ENCODE measurements around the gene GPR55. TPM values are rescaled to one million over a fixed set of nuclear protein-coding genes. Genes with fewer than 3 reads are reported as not detected.

Gene GPR55
- total RNA-seq, 1 experiment from 2014 or later = not detected

DNA sequence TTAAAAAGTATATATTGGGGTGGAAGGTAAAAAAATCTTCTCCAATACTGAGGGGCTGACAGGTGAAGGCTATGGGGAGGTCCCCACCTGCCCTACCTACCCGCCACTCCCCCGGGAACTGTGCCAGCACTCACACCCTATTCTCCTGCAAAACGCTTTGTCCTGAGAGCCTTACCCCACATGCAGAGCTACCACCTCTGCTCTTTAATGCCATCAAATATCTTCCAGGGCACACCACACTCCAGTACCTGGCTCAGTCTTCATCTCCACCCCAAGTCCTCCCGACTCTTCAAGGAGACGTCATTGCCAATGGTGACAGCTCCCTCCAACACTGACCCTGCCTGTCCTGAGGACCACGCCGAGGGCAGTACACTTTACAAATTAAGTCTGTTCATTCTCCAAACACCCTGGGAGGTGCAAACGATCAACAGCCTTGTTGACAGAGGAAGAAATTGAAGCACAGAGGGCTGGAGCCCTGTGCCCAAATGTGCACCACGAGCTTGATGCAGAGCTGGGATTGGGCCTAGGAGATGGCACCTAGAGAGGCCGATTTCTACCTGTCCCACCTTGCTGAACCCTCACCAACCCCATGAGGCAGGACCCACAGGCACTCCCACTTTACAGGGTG lies 6.0 kb upstream of the GPR55 start:
- intact Hi-C loops (cut with micrococcal nuclease; ENCODE audit: unreplicated experiment) = no loop called here
- H3K4me2 ChIP-seq = no peak overlapping the region
- BruUV-seq (replicated peaks) = no TSS peak
- H3K9me2 ChIP-seq (ENCODE audit: insufficient read depth) = no peaks in the 10 kb centered on the region
- no peaks in the 10 kb centered on the region for H3F3A ChIP-seq (ENCODE audit: insufficient read depth, low read depth)
- H3K36me3 ChIP-seq (ENCODE audit: low read depth) = no peaks in the 10 kb centered on the region
- peaks cover 51% of the 10 kb centered on the region for H3K27me3 ChIP-seq (ENCODE audit: insufficient read depth, low read depth)
- H3K4me3 ChIP-seq = no peak overlapping the region
- H3K9me3 ChIP-seq (ENCODE audit: insufficient read depth, low read depth) = no peaks in the 10 kb centered on the region
- H3K4me1 ChIP-seq (replicated peaks; ENCODE audit: insufficient read depth) = no peaks in the 10 kb centered on the region
- TF ChIP-seq EZH2 (IDR thresholded peaks at IDR 0.05; ENCODE audit: low read depth) = no peak
- TF ChIP-seq, protein P1, sequence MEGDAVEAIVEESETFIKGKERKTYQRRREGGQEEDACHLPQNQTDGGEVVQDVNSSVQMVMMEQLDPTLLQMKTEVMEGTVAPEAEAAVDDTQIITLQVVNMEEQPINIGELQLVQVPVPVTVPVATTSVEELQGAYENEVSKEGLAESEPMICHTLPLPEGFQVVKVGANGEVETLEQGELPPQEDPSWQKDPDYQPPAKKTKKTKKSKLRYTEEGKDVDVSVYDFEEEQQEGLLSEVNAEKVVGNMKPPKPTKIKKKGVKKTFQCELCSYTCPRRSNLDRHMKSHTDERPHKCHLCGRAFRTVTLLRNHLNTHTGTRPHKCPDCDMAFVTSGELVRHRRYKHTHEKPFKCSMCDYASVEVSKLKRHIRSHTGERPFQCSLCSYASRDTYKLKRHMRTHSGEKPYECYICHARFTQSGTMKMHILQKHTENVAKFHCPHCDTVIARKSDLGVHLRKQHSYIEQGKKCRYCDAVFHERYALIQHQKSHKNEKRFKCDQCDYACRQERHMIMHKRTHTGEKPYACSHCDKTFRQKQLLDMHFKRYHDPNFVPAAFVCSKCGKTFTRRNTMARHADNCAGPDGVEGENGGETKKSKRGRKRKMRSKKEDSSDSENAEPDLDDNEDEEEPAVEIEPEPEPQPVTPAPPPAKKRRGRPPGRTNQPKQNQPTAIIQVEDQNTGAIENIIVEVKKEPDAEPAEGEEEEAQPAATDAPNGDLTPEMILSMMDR (conservative IDR thresholded peaks at IDR 0.05) = no peak
- H2AFZ ChIP-seq = no peak overlapping the region
- CTCF ChIA-PET = interaction anchor here (0.6 kb wide), 1 partner anchor 41 kb away, joined by 3 read pairs; no protein-coding TSS in a partner anchor
- H4K20me1 ChIP-seq (ENCODE audit: insufficient read depth) = no peaks in the 10 kb centered on the region
- no peak for DNase-seq
- no peaks in the 10 kb centered on the region for H3K79me2 ChIP-seq (ENCODE audit: low read depth)
- POLR2A ChIA-PET (ENCODE audit: unreplicated experiment) = no interaction called here
- no peak overlapping the region for H3K27ac ChIP-seq

- intact Hi-C loops (cut with micrococcal nuclease; ENCODE audit: unreplicated experiment) = no loop called here
- H3K27me3 ChIP-seq (ENCODE audit: insufficient read depth, low read depth) = peaks cover 43% of the 10 kb centered on the region
- no peak overlapping the region for H3K4me2 ChIP-seq
- H3K9me3 ChIP-seq (ENCODE audit: insufficient read depth, low read depth) = no peaks in the 10 kb centered on the region
- H3K36me3 ChIP-seq (ENCODE audit: low read depth) = no peaks in the 10 kb centered on the region
- DNase-seq = no peak
- H3K27ac ChIP-seq = no peak overlapping the region
- TF ChIP-seq, protein P1 (conservative IDR thresholded peaks at IDR 0.05) = no peak
- TF ChIP-seq EZH2 (IDR thresholded peaks at IDR 0.05; ENCODE audit: low read depth) = no peak
- no peaks in the 10 kb centered on the region for H3K79me2 ChIP-seq (ENCODE audit: low read depth)
- no peaks in the 10 kb centered on the region for H4K20me1 ChIP-seq (ENCODE audit: insufficient read depth)
- no peak overlapping the region for H3K4me3 ChIP-seq
- BruUV-seq (replicated peaks) = no TSS peak
- ChIA-PET CTCF (no interaction called here), POLR2A (ENCODE audit: unreplicated experiment) (interaction anchor here (0.7 kb wide), 1 partner anchor 683 kb away, joined by 5 read pairs; no protein-coding TSS in a partner anchor)
- H3K9me2 ChIP-seq (ENCODE audit: insufficient read depth) = no peaks in the 10 kb centered on the region
- H3K4me1 ChIP-seq (replicated peaks; ENCODE audit: insufficient read depth) = no peaks in the 10 kb centered on the region
- H3F3A ChIP-seq (ENCODE audit: insufficient read depth, low read depth) = no peaks in the 10 kb centered on the region
- no peak overlapping the region for H2AFZ ChIP-seq
Observed at GRCh38 chr2:230930149-230930780, 5.2 kb upstream of the GPR55 start.

- POLR2A ChIA-PET (ENCODE audit: unreplicated experiment) = interaction anchor here (0.7 kb wide), 1 partner anchor 684 kb away, joined by 5 read pairs; no protein-coding TSS in a partner anchor
- Histone ChIP-seq H3K4me3 (no peak overlapping the region), H3K4me2 (no peak overlapping the region), H3K79me2 (ENCODE audit: low read depth) (no peaks in the 10 kb centered on the region), H2AFZ (no peak overlapping the region), H3K4me1 (replicated peaks; ENCODE audit: insufficient read depth) (no peaks in the 10 kb centered on the region), H3K27ac (no peak overlapping the region), H3K27me3 (ENCODE audit: insufficient read depth, low read depth) (peaks cover 36% of the 10 kb centered on the region), H3K9me3 (ENCODE audit: insufficient read depth, low read depth) (no peaks in the 10 kb centered on the region), H3K9me2 (ENCODE audit: insufficient read depth) (no peaks in the 10 kb centered on the region), H4K20me1 (ENCODE audit: insufficient read depth) (no peaks in the 10 kb centered on the region), H3F3A (ENCODE audit: insufficient read depth, low read depth) (no peaks in the 10 kb centered on the region), H3K36me3 (ENCODE audit: low read depth) (no peaks in the 10 kb centered on the region)
- CTCF ChIA-PET = no interaction called here
- intact Hi-C loops (cut with micrococcal nuclease; ENCODE audit: unreplicated experiment) = no loop called here
- no TSS peak for BruUV-seq (replicated peaks)
- no peak for DNase-seq
- TF ChIP-seq, protein P1 (conservative IDR thresholded peaks at IDR 0.05) = no peak
- no peak for TF ChIP-seq EZH2 (IDR thresholded peaks at IDR 0.05; ENCODE audit: low read depth)
Observed at GRCh38 chr2:230929381-230930148, 4.5 kb upstream of the GPR55 start.

All from PC-9 (cell line).